A673 (cell line): Measurements from ENCODE around the gene MYF5.

Source experiments
- CTCF ChIP-seq: fragments of 300-800, 200-600 bp; sonication (generic); conservative IDR thresholded peaks from 2 replicates; pipeline ENCODE4 v1.5.1; 2017; ENCODE audit warnings: low read depth, mild to moderate bottlenecking, antibody characterized with exemption, low read length, moderate library complexity, mixed read lengths
- EZH2 ChIP-seq: fragments of 200-600 bp; sonication (generic); IDR thresholded peaks from 2 replicates; pipeline ENCODE4 v1.6.1; 2017; ENCODE audit warnings: borderline replicate concordance, low read depth, mild to moderate bottlenecking, mixed read lengths, antibody characterized with exemption, low read length; ENCODE audit not compliant: poor library complexity, severe bottlenecking

GRCh38 chr12:80700327-80700726 lies 16.4 kb upstream of the MYF5 start:
- TF ChIP-seq CTCF: no peak
- TF ChIP-seq EZH2: no peak
